ENCODE measurements around the gene CFAP221. TPM values are rescaled to one million over a fixed set of nuclear protein-coding genes. Genes with fewer than 3 reads are reported as not detected.

Gene CFAP221
- total RNA-seq, 1 donor from 2014 or later, result not detected

DNA sequence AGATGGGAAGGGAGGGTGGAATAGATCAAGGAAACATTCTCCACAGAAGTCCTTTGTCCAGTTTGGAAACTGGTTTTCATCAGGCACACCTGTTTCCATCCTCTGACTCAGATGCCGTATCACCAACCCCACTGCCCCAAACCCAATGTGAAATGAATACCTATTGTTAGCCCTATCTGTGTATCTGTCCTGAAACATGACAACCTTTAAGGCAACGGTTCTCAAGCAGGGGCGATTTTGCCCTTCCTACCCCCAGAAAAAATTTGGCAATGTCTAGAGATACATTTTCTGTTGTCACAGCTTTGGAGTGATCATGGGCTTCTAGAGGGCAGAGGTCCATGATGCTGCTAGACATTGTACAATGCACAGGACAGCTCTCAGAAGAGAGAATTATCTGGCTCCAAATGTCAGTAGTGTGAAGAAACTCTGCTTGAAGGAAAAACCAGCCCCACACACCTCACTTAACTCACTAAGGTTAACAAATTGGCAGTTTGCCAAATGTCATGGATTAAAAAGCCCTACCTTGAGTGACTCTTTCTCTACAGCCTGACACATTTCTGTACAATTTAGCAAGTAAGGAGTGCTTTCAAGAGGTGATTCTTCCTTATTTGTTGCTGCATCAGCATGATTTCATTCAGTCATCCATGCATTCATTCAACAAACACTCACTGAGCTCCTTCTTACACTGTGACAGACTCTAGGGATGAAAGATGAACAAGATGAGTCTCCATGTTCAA lies 23.4 kb upstream of the CFAP221 start:
- Histone ChIP-seq H3K36me3 (no peaks in the 10 kb centered on the region), H3K4me1 (peaks cover 0 to 4% of the 10 kb centered on the region in 2 donors), H3K27ac (no peak overlapping the region), H3K4me3 (no peak overlapping the region), H3K9me3 (no peaks in the 10 kb centered on the region), H3K27me3 (no peaks in the 10 kb centered on the region)
- no peak for DNase-seq (ENCODE audit: low spot score in 2 of 2)
- intact Hi-C loops (cut with DNase I), result no loop called here
- TF ChIP-seq CTCF (IDR thresholded peaks at IDR 0.05), result no peak

DNA sequence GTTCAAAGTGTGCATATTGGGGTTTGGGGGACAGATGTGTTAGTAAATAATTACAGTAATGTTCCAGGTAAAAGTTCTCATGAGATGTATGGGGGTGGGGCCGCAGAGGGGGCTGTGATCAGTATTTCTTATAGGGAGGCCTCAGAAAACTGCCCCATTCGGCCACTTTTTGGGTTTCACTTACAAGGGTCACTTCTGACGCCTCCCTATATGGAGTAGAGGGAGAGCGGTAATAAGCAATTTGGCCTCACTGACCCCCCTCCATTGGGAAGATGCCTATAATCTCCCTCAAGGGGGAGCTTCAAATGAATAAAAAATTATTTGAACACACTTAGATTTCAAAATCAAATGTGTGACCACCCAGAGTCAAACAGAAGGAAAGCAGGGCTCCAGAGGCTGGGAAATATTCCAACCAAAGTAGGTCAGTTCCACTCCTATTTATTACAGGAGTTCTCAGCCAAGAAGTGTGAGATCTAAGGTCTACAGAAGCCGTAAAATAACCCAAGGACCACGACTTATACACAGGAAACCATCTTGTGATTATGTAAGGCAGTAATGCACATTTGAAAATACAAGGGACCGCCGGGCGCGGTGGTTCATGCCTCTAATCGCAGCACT lies 22.7 kb upstream of the CFAP221 start:
- no peak for TF ChIP-seq CTCF (IDR thresholded peaks at IDR 0.05)
- Histone ChIP-seq H3K9me3 (no peaks in the 10 kb centered on the region), H3K27ac (no peak overlapping the region), H3K27me3 (no peaks in the 10 kb centered on the region), H3K36me3 (no peaks in the 10 kb centered on the region), H3K4me1 (peaks cover 0 to 4% of the 10 kb centered on the region in 2 donors), H3K4me3 (no peak overlapping the region)
- intact Hi-C loops (cut with DNase I), result no loop called here
- no peak for DNase-seq (ENCODE audit: low spot score in 2 of 2)

DNA sequence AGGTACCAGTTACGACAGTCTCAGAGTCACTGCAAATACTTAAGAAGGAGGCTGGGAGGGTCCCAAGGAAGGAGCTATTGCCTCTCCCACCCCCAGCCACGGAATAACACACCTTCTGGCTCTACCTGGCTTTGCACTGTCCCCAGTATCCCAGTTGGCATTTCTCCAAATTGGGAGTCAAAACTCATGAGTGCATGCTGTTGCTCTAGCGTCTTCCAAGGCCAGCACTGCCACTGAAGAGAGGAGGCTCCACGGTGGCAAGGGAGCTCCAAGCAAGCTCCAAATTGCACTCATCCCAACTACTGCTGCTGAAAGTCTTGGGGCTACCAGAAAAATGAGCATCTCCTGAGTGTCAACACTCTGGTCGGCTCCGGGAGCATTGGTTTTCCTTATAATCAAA lies 21.6 kb upstream of the CFAP221 start:
- no peaks in the 10 kb centered on the region for H3K36me3 ChIP-seq
- TF ChIP-seq CTCF (IDR thresholded peaks at IDR 0.05), result no peak
- no peak overlapping the region for H3K4me3 ChIP-seq
- peaks cover 0 to 4% of the 10 kb centered on the region in 2 donors for H3K4me1 ChIP-seq
- intact Hi-C loops (cut with DNase I), result no loop called here
- H3K27me3 ChIP-seq, result no peaks in the 10 kb centered on the region
- H3K9me3 ChIP-seq, result no peaks in the 10 kb centered on the region
- no peak overlapping the region for H3K27ac ChIP-seq
- no peak for DNase-seq (ENCODE audit: low spot score in 2 of 2)

GRCh38 chr2:119523383-119523951 lies 20.8 kb upstream of the CFAP221 start:
- H3K27me3 ChIP-seq, result no peaks in the 10 kb centered on the region
- TF ChIP-seq CTCF (IDR thresholded peaks at IDR 0.05), result no peak

DNA sequence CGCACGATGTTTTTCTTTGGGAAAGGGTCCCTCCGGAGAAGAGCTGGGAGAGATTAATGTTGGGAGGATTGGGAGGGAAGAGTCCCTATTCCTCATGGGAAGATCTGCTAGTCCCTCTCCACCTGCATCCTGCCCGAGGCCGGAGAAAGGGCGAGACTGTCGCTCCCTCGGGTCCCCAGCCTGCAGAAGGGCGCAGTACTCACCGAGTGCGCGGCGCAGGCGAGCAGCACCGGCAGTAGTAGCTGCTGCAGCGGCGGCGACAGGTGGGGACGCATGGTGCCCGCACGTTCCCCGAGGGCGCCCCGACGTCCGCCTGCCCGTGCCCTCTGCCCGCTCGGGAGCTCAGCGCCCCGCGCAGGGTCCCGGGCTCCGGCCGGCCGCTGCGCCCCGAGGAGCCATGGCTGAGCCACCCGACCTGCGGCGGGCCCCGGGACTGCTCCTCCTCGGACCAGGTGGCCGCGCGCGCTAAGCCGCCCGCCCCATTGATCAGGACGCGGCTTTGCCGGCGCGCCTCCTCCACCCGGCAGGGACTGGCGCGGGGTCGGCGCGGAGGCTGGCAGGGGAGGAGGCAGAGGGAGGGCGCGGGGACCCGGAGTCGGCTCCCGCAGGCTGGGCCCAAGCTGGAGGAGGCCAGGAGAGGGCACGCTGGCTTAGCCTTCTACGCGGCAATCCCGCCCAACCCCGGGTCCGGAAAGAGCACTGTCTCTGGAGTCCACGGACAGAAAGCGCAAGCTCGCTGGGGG lies 20.1 kb upstream of the CFAP221 start, which contains the start of gene SCTR:
Gene SCTR (minus strand): TSS at position 532 of the 743 bp plus-strand sequence. CDS start 257 bp downstream, at position 275.
- DNase-seq (ENCODE audit: low spot score in 2 of 2), result no peak
- intact Hi-C loops (cut with DNase I), result no loop called here

More at GRCh38 chr2:119523383-119523951, 20.8 kb upstream of the CFAP221 start:
- no peak for DNase-seq (ENCODE audit: low spot score in 2 of 2)
- Histone ChIP-seq H3K4me3 (peak overlapping the region; percentile 21 to 34), H3K36me3 (no peaks in the 10 kb centered on the region), H3K4me1 (peaks cover 0 to 4% of the 10 kb centered on the region in 2 donors), H3K9me3 (no peaks in the 10 kb centered on the region), H3K27ac (no peak overlapping the region)
- intact Hi-C loops (cut with DNase I), result no loop called here

More for the DNA sequence above, 20.1 kb upstream of the CFAP221 start, which contains the start of gene SCTR:
- no peaks in the 10 kb centered on the region for H3K9me3 ChIP-seq
- no peaks in the 10 kb centered on the region for H3K27me3 ChIP-seq
- H3K4me3 ChIP-seq, result peak within 1 kb of the TSS; percentile 21 to 34
- H3K4me1 ChIP-seq, result peaks cover 0 to 4% of the 10 kb centered on the region in 2 donors
- no peaks in the 10 kb centered on the region for H3K36me3 ChIP-seq
- H3K27ac ChIP-seq, result no peak within 1 kb of the TSS
- TF ChIP-seq CTCF (IDR thresholded peaks at IDR 0.05), result no peak

Measured in ascending aorta (tissue), 2 donors.